ENCODE data around the gene TNFRSF4.

The TNFRSF4 gene

GRCh38 chr1:1199961-1200875 is 13.7 kb downstream of the TNFRSF4 start:
- ChIA-PET CTCF (interaction anchor here (1.0 to 2.0 kb wide), 3 partner anchors 13 to 78 kb away, joined by 4 to 12 read pairs (median 6); partner anchors contain the start of gene TNFRSF4), POLR2A (interaction anchor here (1.1 kb wide), 1 partner anchor 40 kb away, joined by 3 read pairs; no protein-coding TSS in a partner anchor)
- peaks cover 0 to 4% (median 0%) of the 10 kb centered on the region in 5 experiments for H3K9me3 ChIP-seq (ENCODE audit: control extremely low read depth in 1 of 5, control insufficient read depth in 4 of 5, insufficient read depth in 2 of 5, low read depth in 1 of 5, low read length in 4 of 5)
- peak overlapping the region in 5 of 7 experiments; percentile 7 to 55 (median 51) for H3K4me3 ChIP-seq (ENCODE audit: control insufficient read depth in 1 of 7, extremely low read depth in 1 of 7, insufficient read depth in 4 of 7, low read depth in 2 of 7, low read length in 6 of 7)
- WGBS (ENCODE audit: insufficient coverage), result 65% methylated on average over 16 of the region's 31 CpGs
- no peak for DNase-seq
- H3K27ac ChIP-seq (ENCODE audit: insufficient read depth in 1 of 2, low read depth in 1 of 2, low read length in 2 of 2, poor library complexity in 1 of 2, severe bottlenecking in 2 of 2), result peak overlapping the region in 1 of 2 experiments; percentile 25
- peaks cover 0 to 7% (median 0%) of the 10 kb centered on the region in 4 experiments for H3K36me3 ChIP-seq (ENCODE audit: control insufficient read depth in 4 of 4, insufficient read depth in 4 of 4, low read length in 3 of 4)
- H3K4me1 ChIP-seq (ENCODE audit: control extremely low read depth in 1 of 4, control insufficient read depth in 4 of 4, insufficient read depth in 4 of 4, low read length in 3 of 4), result peaks cover 0 to 52% (median 26%) of the 10 kb centered on the region in 4 experiments
- H3K27me3 ChIP-seq (replicated peaks in 2 of 5; ENCODE audit: control insufficient read depth in 4 of 5, insufficient read depth in 5 of 5, low read length in 4 of 5), result peaks cover 0 to 1% (median 0%) of the 10 kb centered on the region in 5 experiments

GRCh38 chr1:1199141-1199960 is 14.6 kb downstream of the TNFRSF4 start:
- H3K4me3 ChIP-seq (ENCODE audit: control insufficient read depth in 1 of 7, extremely low read depth in 1 of 7, insufficient read depth in 4 of 7, low read depth in 2 of 7, low read length in 6 of 7), result no peak overlapping the region
- no peaks in the 10 kb centered on the region for H3K27me3 ChIP-seq (replicated peaks in 2 of 5; ENCODE audit: control insufficient read depth in 4 of 5, insufficient read depth in 5 of 5, low read length in 4 of 5)
- no peak overlapping the region for H3K27ac ChIP-seq (ENCODE audit: insufficient read depth in 1 of 2, low read depth in 1 of 2, low read length in 2 of 2, poor library complexity in 1 of 2, severe bottlenecking in 2 of 2)
- peaks cover 0 to 11% (median 0%) of the 10 kb centered on the region in 5 experiments for H3K9me3 ChIP-seq (ENCODE audit: control extremely low read depth in 1 of 5, control insufficient read depth in 4 of 5, insufficient read depth in 2 of 5, low read depth in 1 of 5, low read length in 4 of 5)
- peaks cover 0 to 7% (median 0%) of the 10 kb centered on the region in 4 experiments for H3K36me3 ChIP-seq (ENCODE audit: control insufficient read depth in 4 of 4, insufficient read depth in 4 of 4, low read length in 3 of 4)
- peaks cover 0 to 44% (median 22%) of the 10 kb centered on the region in 4 experiments for H3K4me1 ChIP-seq (ENCODE audit: control extremely low read depth in 1 of 4, control insufficient read depth in 4 of 4, insufficient read depth in 4 of 4, low read length in 3 of 4)
- CTCF ChIA-PET, result interaction anchor here (1.8 to 2.0 kb wide), 2 partner anchors 13 to 77 kb away, joined by 6 to 12 read pairs; no protein-coding TSS in a partner anchor
- no peak for DNase-seq
- WGBS (ENCODE audit: insufficient coverage), result 95% methylated on average over 21 of the region's 22 CpGs
- POLR2A ChIA-PET, result no interaction called here

DNA sequence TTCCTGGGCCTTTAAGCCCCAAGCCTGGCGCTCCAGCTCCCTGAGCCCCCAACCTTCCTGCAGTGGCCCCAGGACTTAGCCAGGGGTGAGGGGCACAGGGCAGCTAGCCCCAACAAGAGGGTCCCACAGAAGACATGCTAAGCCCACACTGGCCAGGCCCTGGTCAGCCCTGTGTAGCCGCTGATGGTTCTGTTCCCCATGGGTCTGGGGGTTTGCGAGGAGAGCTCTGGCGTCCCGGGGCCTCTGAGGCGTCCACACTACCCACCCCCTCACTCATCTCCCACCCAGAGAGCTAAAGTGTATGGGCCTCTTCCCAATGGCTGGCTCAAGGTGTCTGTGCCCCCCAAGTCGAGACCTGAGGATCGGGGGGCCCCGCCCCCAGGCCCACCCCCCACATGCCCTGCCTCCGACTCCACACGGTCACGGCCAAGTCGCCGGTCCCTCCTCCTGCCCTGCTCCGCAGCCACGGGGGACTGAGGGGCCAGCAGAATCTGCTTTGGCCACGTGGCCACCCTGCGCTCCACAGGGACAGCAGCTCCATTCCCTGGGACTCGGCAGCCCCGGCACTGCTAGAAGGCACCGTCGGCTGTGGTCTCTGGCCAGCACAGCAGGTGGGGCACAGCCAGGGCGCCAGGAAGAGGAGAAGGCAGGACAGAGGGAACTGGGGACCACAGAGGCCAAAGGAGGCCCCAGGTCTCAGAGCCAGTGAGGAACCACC is 15.4 kb downstream of the TNFRSF4 start:
- no peak for DNase-seq
- POLR2A ChIA-PET, result interaction anchor here (0.7 kb wide), 1 partner anchor 107 kb away, joined by 3 read pairs; no protein-coding TSS in a partner anchor
- WGBS (ENCODE audit: insufficient coverage), result 97% methylated on average over 14 of the region's 23 CpGs

GRCh38 chr1:1197551-1198422 is 16.2 kb downstream of the TNFRSF4 start:
- POLR2A ChIA-PET, result interaction anchor here (0.7 kb wide), 1 partner anchor 107 kb away, joined by 3 read pairs; no protein-coding TSS in a partner anchor
- 95% methylated on average over 33 of the region's 48 CpGs for WGBS (ENCODE audit: insufficient coverage)

More for the DNA sequence above, 15.4 kb downstream of the TNFRSF4 start:
- H3K27me3 ChIP-seq (replicated peaks in 2 of 5; ENCODE audit: control insufficient read depth in 4 of 5, insufficient read depth in 5 of 5, low read length in 4 of 5), result no peaks in the 10 kb centered on the region
- H3K4me3 ChIP-seq (ENCODE audit: control insufficient read depth in 1 of 7, extremely low read depth in 1 of 7, insufficient read depth in 4 of 7, low read depth in 2 of 7, low read length in 6 of 7), result no peak overlapping the region
- CTCF ChIA-PET, result interaction anchor here (0.6 kb wide), 1 partner anchor 27 kb away, joined by 3 read pairs; no protein-coding TSS in a partner anchor
- peaks cover 0 to 13% (median 0%) of the 10 kb centered on the region in 5 experiments for H3K9me3 ChIP-seq (ENCODE audit: control extremely low read depth in 1 of 5, control insufficient read depth in 4 of 5, insufficient read depth in 2 of 5, low read depth in 1 of 5, low read length in 4 of 5)
- H3K27ac ChIP-seq (ENCODE audit: insufficient read depth in 1 of 2, low read depth in 1 of 2, low read length in 2 of 2, poor library complexity in 1 of 2, severe bottlenecking in 2 of 2), result no peak overlapping the region
- H3K36me3 ChIP-seq (ENCODE audit: control insufficient read depth in 4 of 4, insufficient read depth in 4 of 4, low read length in 3 of 4), result peaks cover 0 to under 1% (median 0%) of the 10 kb centered on the region in 4 experiments
- H3K4me1 ChIP-seq (ENCODE audit: control extremely low read depth in 1 of 4, control insufficient read depth in 4 of 4, insufficient read depth in 4 of 4, low read length in 3 of 4), result peaks cover 0 to 37% (median 22%) of the 10 kb centered on the region in 4 experiments

GRCh38 chr1:1197188-1197500 is 16.8 kb downstream of the TNFRSF4 start:
- no peak for DNase-seq
- CTCF ChIA-PET, result interaction anchor here (1.0 kb wide), 1 partner anchor 75 kb away, joined by 4 read pairs; no protein-coding TSS in a partner anchor
- POLR2A ChIA-PET, result no interaction called here
- Histone ChIP-seq H3K9me3 (ENCODE audit: control extremely low read depth in 1 of 5, control insufficient read depth in 4 of 5, insufficient read depth in 2 of 5, low read depth in 1 of 5, low read length in 4 of 5) (peaks cover 0 to 13% (median 0%) of the 10 kb centered on the region in 5 experiments), H3K27me3 (replicated peaks in 2 of 5; ENCODE audit: control insufficient read depth in 4 of 5, insufficient read depth in 5 of 5, low read length in 4 of 5) (no peaks in the 10 kb centered on the region), H3K36me3 (ENCODE audit: control insufficient read depth in 4 of 4, insufficient read depth in 4 of 4, low read length in 3 of 4) (no peaks in the 10 kb centered on the region), H3K27ac (ENCODE audit: insufficient read depth in 1 of 2, low read depth in 1 of 2, low read length in 2 of 2, poor library complexity in 1 of 2, severe bottlenecking in 2 of 2) (no peak overlapping the region), H3K4me3 (ENCODE audit: control insufficient read depth in 1 of 7, extremely low read depth in 1 of 7, insufficient read depth in 4 of 7, low read depth in 2 of 7, low read length in 6 of 7) (no peak overlapping the region), H3K4me1 (ENCODE audit: control extremely low read depth in 1 of 4, control insufficient read depth in 4 of 4, insufficient read depth in 4 of 4, low read length in 3 of 4) (peaks cover 0 to 33% (median 22%) of the 10 kb centered on the region in 4 experiments)
- WGBS (ENCODE audit: insufficient coverage), result 100% methylated on average over 4 of the region's 8 CpGs

More at GRCh38 chr1:1197551-1198422, 16.2 kb downstream of the TNFRSF4 start:
- DNase-seq, result no peak
- H3K27ac ChIP-seq (ENCODE audit: insufficient read depth in 1 of 2, low read depth in 1 of 2, low read length in 2 of 2, poor library complexity in 1 of 2, severe bottlenecking in 2 of 2), result no peak overlapping the region
- H3K4me3 ChIP-seq (ENCODE audit: control insufficient read depth in 1 of 7, extremely low read depth in 1 of 7, insufficient read depth in 4 of 7, low read depth in 2 of 7, low read length in 6 of 7), result no peak overlapping the region
- peaks cover 0 to 33% (median 22%) of the 10 kb centered on the region in 4 experiments for H3K4me1 ChIP-seq (ENCODE audit: control extremely low read depth in 1 of 4, control insufficient read depth in 4 of 4, insufficient read depth in 4 of 4, low read length in 3 of 4)
- H3K9me3 ChIP-seq (ENCODE audit: control extremely low read depth in 1 of 5, control insufficient read depth in 4 of 5, insufficient read depth in 2 of 5, low read depth in 1 of 5, low read length in 4 of 5), result peaks cover 0 to 13% (median 0%) of the 10 kb centered on the region in 5 experiments
- CTCF ChIA-PET, result interaction anchor here (0.6 kb wide), 1 partner anchor 27 kb away, joined by 3 read pairs; no protein-coding TSS in a partner anchor
- no peaks in the 10 kb centered on the region for H3K27me3 ChIP-seq (replicated peaks in 2 of 5; ENCODE audit: control insufficient read depth in 4 of 5, insufficient read depth in 5 of 5, low read length in 4 of 5)
- H3K36me3 ChIP-seq (ENCODE audit: control insufficient read depth in 4 of 4, insufficient read depth in 4 of 4, low read length in 3 of 4), result no peaks in the 10 kb centered on the region
